ENCODE measurements around the gene KIF21A.
A peak's percentile ranks its signal among the peaks of the same experiment; 100 is the strongest.

KIF21A gene

GRCh38 chr12:39435531-39435930 is 7.4 kb downstream of the KIF21A start:
- peak; percentile 21 to 47 for DNase-seq

- peak; percentile 60 to 89 for DNase-seq
Measured at GRCh38 chr12:39431797-39432196, 11.1 kb downstream of the KIF21A start.

GRCh38 chr12:39431002-39431796 is 11.7 kb downstream of the KIF21A start:
- no peak for DNase-seq

- peak in 1 of 2 experiments; percentile 34 for DNase-seq
Measured at GRCh38 chr12:39429809-39430208, 13.1 kb downstream of the KIF21A start.

GRCh38 chr12:39427360-39427808 is 15.5 kb downstream of the KIF21A start:
- DNase-seq, result no peak

GRCh38 chr12:39426636-39427240 is 16.2 kb downstream of the KIF21A start:
- DNase-seq, result no peak

GRCh38 chr12:39420043-39420442 is 22.9 kb downstream of the KIF21A start:
- no peak for DNase-seq

- no peak for DNase-seq
Measured at GRCh38 chr12:39419471-39419870, 23.4 kb downstream of the KIF21A start.

- DNase-seq, result no peak
Measured at GRCh38 chr12:39417916-39418315, 25.0 kb downstream of the KIF21A start.

- DNase-seq, result no peak
Measured at GRCh38 chr12:39413836-39414771, 28.8 kb downstream of the KIF21A start.

GRCh38 chr12:39412210-39412609 is 30.7 kb downstream of the KIF21A start:
- no peak for DNase-seq

- DNase-seq, result no peak
Measured at GRCh38 chr12:39406262-39406661, 36.7 kb downstream of the KIF21A start.

- no peak for DNase-seq
Measured at GRCh38 chr12:39405580-39405979, 37.3 kb downstream of the KIF21A start.

GRCh38 chr12:39404000-39404399 is 38.9 kb downstream of the KIF21A start:
- no peak for DNase-seq

- DNase-seq, result no peak
Measured at GRCh38 chr12:39403376-39403775, 39.5 kb downstream of the KIF21A start.

GRCh38 chr12:39402922-39403321 is 40.0 kb downstream of the KIF21A start:
- DNase-seq, result no peak

GRCh38 chr12:39401459-39401858 is 41.5 kb downstream of the KIF21A start:
- no peak for DNase-seq

- no peak for DNase-seq
Measured at GRCh38 chr12:39395866-39396265, 47.1 kb downstream of the KIF21A start.

- no peak for DNase-seq
Measured at GRCh38 chr12:39393890-39394289, 49.0 kb downstream of the KIF21A start.

GRCh38 chr12:39393179-39393578 is 49.7 kb downstream of the KIF21A start:
- DNase-seq, result peak; percentile 4 to 12

- DNase-seq, result no peak
Measured at GRCh38 chr12:39392154-39392925, 50.6 kb downstream of the KIF21A start.

- no peak for DNase-seq
Measured at GRCh38 chr12:39390752-39391151, 52.2 kb downstream of the KIF21A start.
